NCI-H2196 (cell line): ENCODE measurements around the gene CPZ.
"Not testable (repeated sequence)": the region's sequence is repeated elsewhere in the genome, so short reads cannot be mapped to it uniquely, and the experiment has no call there.

Experiments used
- DNase-seq: peaks from one replicate; lab custom pipeline; 2025; ENCODE audit not compliant: unreplicated experiment; lab: John Stamatoyannopoulos, UW

Gene CPZ

DNA sequence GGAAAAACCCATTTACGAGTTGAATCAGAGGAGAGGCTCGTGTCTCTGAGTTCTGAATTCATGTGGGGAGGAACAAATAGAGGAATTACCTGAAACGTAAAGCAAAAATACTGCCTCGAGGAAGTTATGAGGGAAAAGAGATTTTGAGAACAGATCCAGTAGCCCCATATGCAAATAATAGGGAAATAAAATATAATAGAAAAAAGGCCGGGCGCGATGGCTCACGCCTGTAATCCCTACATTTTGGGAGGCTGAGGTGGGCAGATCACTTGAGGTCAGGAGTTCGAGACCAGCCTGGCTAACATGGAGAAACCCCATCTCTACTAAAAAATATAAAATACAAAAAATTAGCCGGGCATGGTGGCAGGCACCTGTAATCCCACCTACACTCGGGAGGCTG, 42.2 kb downstream of the CPZ start:
- DNase-seq, result not testable (repeated sequence)

DNA sequence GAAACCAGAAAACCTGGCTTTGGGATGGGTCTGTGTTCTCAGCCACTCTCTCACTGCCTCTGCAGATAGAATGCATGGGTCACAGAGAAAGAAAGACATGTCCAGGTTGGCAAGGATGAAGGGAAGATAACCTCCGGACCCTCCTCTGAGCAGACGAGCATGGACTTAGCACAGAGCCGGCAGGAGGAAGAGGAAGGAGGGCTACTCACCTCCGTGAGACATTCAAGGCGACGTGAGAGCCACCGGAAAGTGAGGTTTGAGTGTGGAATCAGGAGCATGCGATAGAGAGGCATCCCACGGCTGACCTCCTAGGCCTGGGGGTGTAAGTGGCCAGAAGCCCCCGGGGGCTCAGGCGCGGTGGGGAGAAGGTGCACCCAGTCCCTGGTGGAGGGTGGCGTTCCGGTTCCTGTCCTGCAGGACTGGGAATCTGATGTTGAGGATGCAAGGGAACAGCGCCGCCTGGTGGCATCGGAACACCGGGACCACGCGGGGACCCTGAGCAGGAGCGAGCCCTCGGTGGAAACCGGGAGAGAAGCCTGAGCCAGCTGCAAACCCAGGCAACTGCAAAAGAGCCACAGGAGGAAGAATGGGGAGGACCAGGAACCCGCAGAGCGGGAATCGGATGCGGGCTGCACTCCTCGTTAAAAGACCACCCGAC, 43.5 kb downstream of the CPZ start:
- DNase-seq, result not testable (repeated sequence)

DNA sequence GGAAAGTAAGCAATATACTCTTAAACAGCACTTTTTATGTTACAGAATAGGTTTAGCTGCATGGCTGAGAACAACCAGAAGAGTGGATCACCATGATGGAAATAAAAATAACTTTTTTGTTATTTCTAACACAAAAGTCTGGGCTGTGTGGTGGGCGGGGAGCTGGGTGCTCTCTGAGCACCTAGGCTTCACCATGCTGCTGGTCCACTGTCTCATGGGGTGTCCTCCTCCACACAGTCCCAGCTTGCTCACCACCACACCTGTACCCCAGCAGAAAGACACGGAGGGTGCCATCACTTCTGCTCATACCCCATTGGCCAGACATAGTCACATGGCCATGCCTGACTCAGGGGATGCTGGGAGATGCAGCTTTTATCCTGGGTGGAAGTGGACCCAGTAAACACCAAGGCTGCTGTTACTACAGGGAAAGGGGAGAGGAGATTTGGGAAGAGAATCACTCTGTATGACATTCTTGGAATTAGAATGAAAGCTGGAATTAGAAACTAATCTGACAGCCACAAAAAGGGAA, 45.0 kb downstream of the CPZ start:
- DNase-seq, result no peak

DNA sequence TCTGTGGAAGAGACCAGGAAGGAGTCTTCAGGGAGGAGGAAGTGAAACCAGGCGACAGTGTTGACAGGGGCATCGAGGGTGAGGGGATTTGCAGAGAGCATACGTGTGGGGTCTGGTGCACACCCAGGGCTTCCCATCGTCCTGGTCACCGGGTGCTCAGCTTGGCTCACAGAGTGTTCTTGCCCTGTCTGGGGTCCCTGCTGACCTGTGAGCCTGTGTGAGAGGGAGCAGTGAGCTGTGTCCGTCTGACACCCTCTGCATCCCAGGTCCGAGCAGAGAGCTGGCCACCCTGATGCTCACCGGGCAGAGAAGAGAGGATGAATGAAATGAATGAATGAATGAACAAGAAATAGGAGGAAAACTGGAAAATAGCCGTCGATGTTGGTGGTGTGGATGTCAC, 46.5 kb downstream of the CPZ start:
- DNase-seq, result no peak

DNA sequence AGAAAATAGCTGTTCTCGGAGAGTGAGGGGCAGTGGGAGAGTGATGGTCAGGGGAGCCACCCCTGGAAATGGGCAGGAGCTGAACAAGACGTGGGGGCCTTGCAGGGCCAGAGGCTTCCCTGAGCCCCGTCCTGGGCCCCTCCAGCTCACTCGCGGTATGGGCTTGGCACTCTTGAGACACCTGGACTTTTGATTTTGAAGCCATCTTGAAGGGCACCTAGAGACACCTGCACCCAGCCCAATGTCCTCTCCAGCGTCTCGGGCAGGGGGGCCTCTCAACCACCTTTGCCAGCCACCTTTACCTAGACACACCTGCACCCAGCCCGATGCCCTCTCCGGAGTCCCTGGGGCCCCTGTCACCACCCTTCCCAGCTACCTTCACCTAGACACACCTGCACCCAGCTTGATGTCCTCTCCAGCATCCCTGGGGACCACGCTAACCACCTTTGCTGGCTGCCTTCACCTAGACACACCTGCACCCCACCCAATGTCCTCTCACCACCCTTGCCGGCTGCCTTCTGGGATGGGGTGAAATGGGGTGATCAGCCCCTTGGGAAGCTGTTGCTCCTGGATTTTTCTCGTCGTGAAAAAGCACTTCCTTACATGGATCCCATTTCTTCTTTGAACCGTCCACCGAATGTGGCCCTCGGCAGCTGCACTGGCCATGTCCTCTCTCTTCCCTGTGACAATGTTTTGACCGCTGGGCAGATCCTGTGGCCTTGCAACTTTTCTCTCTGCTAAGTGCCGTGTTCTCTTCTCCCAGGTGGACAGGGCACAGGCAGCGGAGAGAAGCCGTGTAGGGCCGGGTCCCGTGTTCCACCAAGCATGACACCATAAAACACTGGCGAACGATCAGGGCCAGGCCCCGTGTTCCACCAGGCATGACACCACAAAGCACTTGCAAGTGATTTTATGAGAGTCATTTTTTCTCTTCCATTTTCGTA, 47.5 kb downstream of the CPZ start:
- DNase-seq, result no peak

DNA sequence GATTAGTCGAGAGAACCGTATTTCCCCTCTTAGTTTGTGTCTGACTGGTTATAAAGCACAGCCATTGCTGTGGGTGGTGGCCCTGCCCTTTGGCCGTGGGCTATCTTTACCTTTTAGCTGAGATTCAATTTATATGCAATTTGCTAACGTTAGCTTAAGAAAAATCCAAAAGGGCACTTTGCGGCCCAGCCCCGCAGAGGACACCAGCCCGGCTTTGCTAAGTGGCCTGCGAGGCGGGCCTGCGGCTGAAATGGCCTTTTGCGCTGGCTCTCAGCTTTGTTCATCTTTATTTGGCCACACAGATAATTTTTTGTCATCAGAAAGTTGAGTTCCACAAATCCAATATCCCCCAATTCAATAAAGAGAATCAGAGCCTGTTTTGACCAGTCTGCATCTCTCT, 48.3 kb downstream of the CPZ start:
- no peak for DNase-seq

DNA sequence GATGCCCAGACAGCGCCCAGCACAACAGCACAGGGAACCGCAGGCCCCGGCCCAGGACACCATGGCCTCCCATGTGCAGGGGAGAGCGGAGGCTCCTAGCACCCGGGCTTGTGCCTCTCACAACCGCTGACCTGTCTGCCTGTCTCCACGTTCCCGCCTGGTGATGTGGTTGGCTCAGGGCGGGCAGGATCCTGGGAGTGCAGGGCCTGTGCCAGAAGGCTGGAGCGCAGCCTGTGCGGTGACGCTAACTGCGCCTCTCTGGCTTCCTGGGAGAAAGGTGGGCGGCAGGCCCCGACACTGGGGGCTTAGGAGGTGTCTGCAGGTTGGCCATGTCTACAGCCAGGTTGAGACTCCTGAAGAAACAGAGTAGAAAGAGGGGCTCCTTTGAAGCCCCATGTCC, 48.7 kb downstream of the CPZ start:
- no peak for DNase-seq

DNA sequence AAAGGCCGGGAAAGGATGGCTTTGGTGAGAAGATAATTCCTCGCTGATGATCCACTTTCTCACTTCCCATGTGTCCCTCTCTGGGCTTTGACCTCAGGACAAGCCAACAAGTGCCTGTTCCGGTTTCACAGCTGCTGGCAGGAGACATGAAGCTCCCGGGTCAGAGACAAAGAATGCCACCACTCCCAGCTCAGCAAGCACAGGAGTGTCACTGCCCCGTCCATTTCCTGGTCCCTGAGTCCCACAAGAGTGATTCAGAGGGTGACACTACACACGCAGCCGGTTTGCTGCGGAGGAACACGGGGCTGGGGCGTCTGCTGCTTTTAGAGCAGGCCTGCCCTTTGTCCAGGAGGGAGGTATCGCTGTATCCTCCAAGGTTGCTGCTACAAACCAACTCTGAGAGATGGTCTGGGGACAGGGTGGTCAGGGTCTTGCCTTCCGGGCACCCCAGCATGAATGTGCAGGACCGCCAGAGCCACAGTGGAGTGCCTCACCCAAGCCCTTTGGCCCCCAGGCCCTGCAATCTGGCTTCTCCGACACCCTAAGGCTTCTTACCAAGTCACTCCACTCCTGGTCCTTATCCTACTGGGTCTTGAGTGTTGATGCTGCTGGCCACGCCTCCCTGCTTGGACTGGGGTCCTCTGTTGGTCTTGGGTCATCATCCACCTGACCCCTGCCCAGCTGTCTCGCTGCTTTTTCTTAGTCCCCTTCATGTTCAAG, 49.5 kb downstream of the CPZ start:
- DNase-seq, result no peak

DNA sequence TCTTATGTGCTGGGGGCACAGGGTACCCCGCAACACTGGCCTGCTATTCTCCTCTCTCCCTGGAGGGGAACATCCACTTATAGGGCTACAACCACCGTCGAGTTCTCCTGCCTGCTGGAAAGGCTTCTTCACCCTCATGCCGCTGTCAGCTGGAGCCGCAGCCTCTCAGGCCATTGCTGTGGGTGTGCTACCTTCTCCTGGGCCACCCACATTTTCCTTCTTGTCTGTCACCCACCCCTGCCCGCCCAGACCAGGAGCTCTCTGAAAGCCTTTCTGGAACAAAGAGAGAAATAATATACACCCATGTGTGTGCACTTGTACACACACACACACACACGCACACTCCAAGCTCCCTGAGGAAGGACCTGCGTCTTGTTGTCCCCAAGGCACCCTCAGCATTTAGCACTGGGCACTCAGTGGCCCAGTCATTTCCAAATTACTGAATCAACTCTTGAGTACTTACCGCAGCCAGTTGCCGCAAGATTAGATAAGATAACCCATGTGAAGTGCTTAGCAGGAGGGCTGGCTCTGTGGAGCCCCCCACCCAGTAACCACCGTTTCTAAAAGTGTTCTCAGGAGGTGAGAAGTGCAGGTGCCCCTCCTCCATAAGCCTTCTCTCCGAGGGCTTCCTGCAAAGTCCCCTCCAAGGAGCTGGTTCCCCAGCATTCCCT, 50.2 kb downstream of the CPZ start:
- DNase-seq, result no peak

DNA sequence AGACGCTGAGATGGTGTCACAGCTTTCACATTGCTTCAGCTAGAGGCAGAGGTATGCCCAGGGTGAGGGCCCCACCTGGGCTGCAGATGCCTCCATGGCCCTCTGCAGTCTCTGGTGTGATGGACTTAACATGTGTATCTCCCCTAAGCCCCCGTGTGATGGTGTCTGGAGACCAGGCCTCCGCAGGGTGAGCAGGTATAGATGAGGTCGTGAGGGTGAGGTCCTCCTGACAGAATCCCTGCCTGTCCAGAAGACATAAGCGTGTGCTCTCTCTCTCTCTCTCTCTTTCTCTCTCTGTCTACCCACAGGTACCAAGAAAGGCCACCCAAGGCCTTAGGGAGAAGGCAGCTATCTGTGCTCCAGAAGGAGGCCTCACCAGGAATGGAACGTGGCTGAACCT, 50.9 kb downstream of the CPZ start:
- DNase-seq, result no peak

DNA sequence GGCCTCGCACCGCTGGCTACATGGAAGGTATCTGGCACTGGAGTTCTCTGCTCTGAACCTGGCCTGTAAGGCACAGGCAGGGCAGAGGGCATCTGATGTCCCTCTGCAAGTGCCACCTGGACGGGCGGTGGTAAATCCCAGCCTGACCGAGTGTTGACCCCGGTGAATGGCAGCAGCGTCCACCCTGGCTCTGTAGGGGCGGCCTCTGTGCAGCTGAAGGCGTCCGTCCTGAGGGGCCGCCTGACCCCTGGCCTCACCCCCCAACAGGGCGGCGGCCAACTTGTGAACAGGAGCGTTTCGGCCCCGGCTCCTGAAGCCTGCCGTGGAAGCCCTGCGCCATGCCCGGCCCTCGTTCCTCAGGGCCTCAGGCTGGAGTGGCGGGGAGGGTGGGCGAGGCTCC, 51.4 kb downstream of the CPZ start:
- no peak for DNase-seq

DNA sequence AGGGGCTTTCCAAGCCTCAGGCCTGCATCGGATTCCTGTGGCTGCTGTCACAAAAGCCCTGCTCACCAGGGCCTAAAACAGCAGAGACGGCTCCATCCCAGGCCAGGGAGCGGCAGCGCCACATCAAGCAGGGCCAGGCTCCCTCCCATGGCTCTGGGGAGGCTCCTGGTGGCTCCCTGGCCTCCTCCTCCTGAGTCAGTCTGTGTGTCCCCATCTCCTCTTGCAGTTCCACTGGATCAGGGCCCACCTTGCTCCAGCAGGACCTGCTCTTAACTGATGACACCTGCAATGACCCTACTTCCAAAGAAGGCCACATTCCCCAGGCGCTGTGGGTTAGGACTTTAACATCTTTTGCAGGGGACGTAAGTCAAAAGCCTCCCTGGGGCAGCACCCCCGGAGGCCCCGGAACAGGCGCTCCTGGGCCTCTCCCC, 51.9 kb downstream of the CPZ start:
- DNase-seq, result no peak

DNA sequence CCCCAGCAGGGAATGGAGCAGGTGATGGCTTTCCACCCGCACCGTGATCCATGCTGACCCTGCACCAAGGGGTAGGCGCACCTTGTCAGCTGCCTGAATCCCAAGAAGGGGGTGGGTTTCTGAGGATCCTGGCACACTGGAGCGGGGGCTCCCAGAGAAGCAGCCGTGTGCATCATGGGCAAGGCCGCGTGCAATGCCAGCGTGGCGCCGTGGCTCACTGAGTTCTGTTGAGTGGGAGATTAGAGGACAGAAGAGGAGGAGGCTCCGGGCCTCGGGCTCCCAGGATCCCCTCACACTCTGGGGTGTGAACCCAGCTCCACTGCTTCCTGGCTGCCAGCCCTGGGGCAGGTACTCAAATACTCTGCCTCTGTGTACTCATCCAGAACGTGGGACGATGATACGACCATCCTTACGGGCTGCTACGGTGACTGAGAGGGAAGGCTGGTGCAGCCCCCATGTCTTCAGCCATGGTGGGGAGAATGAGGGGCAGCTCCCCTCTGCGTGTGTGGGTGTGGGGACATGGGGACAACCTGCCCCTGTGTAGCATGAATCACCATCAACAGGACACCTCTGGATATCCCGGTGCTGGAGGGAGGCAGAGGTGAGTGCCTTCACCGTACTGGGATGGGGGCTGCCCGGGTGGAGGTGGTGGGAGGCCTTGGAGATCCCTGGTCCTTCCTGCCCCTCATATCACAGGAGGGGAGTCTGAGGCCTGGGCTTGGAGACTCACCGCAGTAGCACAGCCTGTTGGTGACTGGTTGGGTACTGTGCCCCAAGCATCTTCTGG, 52.6 kb downstream of the CPZ start:
- DNase-seq, result no peak

DNA sequence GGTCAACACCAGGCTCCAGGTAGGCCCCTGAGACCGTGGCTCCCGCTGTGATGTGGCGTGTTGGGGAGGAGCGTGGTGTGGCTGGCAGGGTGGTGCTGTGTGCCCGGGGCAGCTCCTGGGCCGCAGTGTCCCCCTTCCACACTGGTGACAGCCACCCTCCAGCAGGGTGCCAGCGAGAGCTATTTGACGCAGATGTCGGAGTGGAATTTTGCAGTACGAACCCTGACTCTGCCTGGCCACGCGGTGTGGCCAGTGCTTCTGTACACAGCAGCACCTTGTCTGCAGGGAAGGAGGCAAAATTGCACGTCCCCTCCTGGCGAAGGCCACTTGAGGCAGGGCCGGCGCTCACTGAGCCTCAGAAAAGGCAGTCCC, 53.2 kb downstream of the CPZ start:
- DNase-seq, result no peak

DNA sequence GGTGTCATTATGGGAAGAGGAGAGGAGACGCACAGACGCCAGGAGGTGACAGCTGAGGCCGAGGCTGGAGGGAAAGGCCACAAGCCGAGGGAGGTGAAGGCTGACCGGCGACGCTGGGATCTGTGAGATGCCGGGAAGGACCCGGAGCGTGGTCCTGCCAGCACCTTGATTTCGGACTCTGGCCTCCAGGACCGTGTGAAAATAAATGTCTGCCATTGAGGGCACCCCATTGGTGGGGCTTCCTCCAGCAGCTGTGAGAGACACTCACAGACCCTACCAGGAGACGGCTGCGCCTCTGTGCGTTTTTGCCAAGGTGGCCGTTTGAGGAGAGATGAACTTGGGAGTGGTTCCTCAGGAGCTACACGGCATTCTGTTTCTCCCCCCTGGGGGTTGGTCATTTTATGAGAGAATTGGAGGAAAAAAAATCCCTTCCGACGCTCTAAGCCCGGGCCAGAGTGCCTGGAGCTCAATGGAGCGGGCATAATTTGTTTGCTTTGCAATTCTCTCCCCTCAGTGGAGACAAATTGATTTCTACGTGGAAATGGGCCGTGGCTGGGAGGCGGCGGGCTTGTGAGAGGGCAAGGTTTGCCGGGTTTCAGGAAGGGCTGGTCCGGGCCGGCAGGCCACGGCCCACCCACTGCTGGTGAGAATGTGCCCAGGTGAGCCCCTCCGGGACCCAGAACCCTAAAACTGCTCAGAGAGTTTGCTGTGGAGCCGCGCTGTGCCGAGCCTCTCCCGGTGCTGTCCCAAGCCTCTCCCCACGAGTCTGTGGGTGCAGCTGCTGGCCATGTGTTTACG, 53.9 kb downstream of the CPZ start:
- no peak for DNase-seq

DNA sequence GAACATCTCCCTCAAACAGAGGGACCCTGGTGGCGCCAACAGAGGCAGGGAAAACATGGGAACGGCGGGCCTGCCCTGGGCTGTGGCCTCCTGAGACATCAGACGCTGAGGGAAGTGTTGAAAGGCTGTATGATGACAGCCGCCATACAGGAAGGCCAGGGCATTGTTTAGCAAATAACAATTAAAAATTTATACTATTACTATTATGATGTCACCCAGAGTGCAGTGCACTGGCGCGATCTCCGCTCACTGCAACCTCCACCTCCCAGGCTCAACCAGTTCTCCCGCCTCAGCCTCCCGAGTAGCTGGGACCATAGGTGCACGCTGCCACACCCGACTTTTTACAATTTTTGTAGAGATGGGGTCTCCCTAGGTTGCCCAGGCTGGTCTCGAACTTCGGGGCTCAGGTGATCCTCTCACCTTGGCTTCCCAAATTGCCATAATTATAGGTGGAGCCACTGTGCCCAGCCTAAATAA, 54.6 kb downstream of the CPZ start:
- DNase-seq, result no peak

DNA sequence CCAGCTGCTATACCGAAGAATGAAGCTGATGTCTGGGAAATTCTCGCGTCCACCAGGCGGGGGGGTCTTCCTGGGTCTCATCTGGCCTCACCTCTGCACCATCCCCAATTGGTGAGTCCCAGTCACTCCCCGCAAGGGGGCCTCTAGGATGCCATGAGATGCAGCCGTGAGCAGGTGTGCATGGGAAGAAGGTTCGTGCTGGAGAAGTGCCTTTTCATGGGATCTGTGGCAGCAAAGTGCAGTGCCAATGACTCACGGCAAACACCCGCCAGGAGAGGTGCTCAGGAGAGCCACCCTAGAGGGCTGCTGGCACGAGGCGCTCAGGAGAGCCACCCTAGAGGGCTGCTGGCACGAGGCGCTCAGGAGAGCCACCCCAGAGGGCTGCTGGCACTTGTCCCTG, 55.1 kb downstream of the CPZ start:
- no peak for DNase-seq

DNA sequence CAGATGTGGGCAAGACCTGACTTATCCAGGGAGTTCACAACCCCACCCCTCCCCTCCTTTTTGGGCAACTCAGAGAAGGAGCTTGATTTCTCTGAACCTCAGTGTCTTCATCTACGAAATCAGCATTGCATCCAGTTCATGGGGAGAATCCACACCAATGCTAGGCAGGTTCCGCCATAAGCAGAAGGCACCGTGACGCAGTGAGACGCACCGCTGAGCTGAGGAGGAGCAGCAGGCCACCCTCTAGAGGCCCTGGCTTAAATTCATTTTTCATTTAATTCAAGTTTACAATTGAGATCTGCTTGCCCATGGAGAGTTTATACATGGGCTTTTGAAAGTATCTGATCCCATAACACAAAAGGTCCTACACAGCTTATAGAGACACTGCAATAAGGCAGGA, 55.7 kb downstream of the CPZ start:
- no peak for DNase-seq
